Hematopoietic multipotent progenitor cell treated with erythropoietin and hydrocortisone succinate and interleukin-3 and kit ligand, for 8 days (in vitro differentiated cells): Measurements from ENCODE around the gene TNRC6C.
A peak's percentile ranks its signal among the peaks of the same experiment; 100 is the strongest.

ENCODE experiments used
- DNase-seq: peaks from one replicate; pipeline ENCODE4 v3.0.0-alpha.2; 2015

The TNRC6C gene

DNA sequence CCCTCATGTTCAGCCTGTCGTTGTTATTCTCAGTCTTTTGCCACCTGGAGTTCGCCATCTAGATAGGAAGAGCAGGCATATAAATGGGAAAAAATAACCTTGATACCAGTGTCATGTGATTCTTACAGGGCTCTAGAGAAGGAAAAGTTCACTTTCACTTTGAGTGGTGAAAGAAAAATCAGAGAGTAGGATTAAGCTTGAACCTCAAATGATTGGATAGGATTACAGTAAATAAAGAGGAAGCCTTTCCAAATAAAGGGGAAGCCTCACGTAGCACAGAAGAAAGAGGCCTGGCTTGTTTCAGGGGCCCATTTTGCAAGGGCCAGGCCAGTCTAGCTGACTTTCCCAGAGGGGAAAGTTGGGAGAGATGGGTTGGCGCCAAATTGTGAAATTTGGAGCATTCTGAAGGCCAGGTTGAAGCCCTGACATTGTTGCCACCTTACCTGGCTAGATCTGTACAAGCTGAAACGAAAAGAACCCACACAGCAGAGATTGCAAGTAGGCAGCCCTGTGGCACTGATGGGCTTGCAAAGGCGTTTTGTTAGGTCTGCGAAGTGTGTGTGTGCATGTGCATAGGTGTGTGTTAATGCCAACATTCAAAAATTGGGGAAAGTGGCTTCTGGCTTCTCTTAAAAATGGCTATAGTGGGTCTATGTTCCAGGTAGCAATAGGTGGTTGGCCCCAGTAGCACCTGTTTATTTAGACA is 131.2 kb downstream of the TNRC6C start:
- no peak for DNase-seq

DNA sequence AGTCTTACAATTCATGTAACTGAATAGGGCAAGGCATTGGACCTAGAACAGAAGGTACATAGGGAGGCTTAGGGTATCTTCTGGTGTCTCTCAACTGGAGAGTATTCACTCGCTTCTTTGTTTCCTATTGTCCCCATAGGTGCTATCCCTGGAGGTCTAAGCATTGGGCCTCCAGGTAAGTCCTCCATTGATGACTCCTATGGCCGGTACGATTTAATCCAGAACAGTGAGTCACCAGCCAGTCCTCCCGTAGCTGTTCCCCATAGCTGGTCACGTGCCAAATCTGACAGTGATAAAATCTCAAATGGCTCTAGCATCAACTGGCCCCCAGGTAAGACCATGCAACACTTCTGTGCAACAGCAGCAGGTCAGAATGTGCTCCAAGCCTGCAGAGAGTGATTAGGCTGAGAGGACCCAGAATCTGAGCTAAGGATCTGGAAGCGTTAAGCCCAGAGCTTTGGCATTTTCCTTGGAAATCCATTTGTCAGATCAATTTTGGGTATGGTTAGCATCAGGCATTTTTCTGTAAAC is 134.4 kb downstream of the TNRC6C start:
- DNase-seq: no peak

DNA sequence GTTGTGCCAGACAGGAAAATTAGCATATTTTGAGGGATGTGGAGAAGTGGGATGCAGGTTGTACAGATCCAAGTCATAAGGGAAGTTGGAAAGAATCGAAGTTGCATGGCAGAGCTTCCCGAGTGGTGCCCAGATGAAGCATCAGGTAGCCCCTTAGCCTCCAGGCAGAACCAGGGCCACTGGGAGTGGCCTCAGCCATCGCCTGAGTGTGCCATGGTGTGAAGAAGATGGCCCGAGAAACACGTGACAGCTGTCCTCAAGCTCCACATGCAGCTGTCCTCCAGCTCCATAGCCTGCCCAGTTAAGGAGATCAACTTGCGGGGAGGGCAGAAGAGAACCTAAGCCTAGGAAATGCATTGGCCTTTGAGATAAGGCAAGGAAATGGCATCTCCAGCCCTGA is 136.5 kb downstream of the TNRC6C start:
- DNase-seq: no peak

DNA sequence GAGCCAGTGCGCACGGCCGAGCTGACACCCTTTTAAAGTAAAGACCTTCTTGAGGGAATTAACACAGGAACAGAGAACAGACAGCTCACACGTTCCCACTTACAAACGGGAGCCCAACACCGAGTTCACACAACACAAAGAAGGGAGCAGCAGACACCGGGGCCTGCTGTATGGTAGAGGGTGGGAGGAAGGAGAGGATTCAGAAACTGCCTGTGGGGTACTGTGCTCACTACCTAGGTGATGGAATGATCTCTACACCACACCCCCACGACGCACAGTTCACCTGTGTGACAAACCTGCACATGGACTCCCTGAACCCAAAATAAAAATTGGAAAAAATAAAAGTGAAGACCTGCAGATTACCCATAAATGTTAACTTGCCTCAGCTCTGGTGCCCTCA is 137.6 kb downstream of the TNRC6C start:
- no peak for DNase-seq

GRCh38 chr17:78101112-78101511 is 142.6 kb downstream of the TNRC6C start:
- DNase-seq: no peak

- DNase-seq: no peak
Observed at GRCh38 chr17:78101542-78101941, 143.0 kb downstream of the TNRC6C start.

DNA sequence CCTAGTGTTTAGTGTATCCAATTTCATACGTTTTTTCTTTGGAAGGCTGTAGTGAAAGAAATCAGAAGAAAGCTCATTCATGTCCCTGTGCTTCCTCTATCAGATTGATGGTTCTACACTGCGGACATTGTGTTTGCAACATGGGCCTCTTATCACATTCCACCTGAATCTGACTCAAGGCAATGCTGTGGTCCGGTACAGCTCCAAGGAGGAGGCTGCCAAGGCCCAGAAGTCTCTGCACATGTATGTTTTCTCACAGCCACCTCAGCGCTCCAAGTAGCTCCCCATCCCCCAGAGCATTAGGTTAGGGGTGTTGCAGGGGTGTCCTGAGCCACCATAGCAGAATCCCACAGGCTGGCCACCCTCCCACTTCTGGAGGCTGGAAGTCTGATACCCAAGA is 144.8 kb downstream of the TNRC6C start:
- DNase-seq: no peak

DNA sequence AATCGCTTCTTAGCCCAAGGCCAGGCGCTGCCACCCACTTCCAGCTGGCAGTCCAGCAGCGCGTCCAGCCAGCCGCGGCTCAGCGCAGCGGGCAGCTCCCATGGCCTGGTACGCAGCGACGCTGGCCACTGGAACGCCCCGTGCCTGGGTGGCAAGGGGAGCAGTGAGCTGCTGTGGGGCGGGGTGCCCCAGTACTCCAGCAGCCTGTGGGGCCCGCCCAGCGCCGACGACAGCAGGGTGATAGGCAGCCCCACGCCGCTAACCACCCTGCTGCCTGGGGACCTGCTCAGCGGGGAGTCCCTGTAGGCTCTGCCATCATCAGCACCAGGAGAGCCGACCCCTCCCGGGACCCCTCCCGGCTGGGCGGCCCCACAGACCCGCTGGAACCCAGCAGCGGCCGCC is 146.0 kb downstream of the TNRC6C start:
- no peak for DNase-seq

GRCh38 chr17:78105101-78105500 is 146.6 kb downstream of the TNRC6C start:
- DNase-seq: no peak

- no peak for DNase-seq
Observed at GRCh38 chr17:78105551-78105950, 147.0 kb downstream of the TNRC6C start.

- no peak for DNase-seq
Observed at GRCh38 chr17:78106211-78106610, 147.7 kb downstream of the TNRC6C start.

GRCh38 chr17:78107457-78107856 is 149.0 kb downstream of the TNRC6C start:
- DNase-seq: no peak

GRCh38 chr17:78107976-78108725 is 149.6 kb downstream of the TNRC6C start:
- DNase-seq: no peak

DNA sequence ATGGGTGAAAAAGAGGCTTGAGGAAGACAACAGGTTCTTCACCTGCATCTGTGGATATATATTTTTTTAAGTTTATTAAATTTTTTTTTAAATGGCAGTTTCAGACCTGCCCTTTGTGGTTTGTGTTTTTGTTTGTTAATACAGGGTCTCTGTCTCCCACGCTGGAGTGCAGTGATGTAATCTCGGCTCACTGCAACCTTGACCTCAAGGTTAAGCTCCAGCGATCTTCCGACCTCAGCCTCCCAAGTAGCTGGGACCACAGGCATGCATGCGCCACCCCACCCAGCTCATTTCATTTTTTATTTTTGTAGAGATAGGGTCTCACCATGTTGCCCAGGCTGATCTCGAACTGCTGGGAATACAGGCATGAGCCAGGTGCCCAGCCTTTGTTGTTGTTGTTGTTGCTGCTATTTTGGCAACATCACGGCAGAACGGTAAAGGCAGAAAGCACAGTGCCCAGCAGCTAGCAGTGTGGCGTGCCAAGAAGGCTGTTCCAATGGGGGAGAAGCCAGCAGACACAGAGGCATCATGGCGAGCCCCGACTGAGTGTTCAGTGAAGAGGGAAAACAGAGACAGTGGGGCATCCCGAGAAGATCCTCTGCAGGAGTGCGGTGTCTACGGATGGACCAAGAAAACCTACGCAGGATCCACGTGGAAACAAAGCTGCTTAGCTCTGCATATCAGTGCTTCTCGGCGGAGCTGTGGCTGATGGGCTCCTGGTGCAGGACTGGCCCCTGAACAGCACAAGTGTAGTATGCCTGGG is 150.4 kb downstream of the TNRC6C start:
- DNase-seq: no peak

GRCh38 chr17:78109489-78109761 is 150.9 kb downstream of the TNRC6C start:
- no peak for DNase-seq

DNA sequence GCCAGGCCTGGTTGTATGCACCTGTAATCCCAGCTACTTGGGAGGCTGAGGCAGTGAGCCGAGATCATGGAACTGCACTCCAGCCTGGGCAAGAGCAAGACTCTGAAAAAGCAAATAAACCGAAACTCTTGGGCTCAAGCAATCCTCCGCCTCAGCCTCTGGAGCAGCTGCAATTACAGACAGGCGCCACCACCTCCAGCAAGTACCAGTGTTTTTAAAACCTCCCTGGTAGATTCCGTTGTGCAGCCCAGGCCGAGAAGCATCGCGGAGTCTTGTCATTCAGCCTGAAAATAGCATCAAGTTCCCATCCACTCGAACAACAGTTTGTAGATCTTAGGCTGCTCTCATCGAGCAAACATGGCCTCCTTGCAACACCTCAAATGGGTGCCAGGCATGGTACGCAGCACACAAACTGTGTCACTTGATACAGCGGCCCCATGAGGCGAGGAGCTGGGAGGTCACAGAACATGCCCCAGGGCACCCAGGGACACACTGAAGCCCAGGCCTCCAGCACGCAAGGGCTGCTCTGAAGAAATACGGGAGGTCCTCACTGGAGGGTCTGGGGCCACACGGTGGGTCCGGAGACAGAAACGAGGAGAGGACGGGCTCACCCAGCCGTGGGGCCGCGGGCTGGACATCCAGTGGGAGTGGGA is 152.0 kb downstream of the TNRC6C start:
- DNase-seq: no peak

- DNase-seq: no peak
Observed at GRCh38 chr17:78111016-78111726, 152.7 kb downstream of the TNRC6C start.

- DNase-seq: no peak
Observed at GRCh38 chr17:78111727-78112517, 153.4 kb downstream of the TNRC6C start.

- DNase-seq: peak; percentile 68
Observed at GRCh38 chr17:78112518-78113471, 154.3 kb downstream of the TNRC6C start.
